DOHH2 (cell line): Measurements from ENCODE around the gene NRGN.

Experiments used
- EZH2phosphoT487 ChIP-seq: fragments of 200-600 bp; sonication (generic); IDR thresholded peaks from 2 replicates; pipeline ENCODE4 v1.6.1; 2017; ENCODE audit warnings: borderline replicate concordance, mild to moderate bottlenecking, antibody characterized with exemption, low read length, moderate library complexity, mixed read lengths
- TF ChIP-seq, protein P1 (sequence below): fragments of 200-600 bp; sonication (generic); IDR thresholded peaks from one replicate; pipeline ENCODE4 v1.5.1; 2014; ENCODE audit warnings: antibody characterized with exemption, mild to moderate bottlenecking, low read depth, low read length; ENCODE audit not compliant: poor library complexity, severe bottlenecking

- TF ChIP-seq, protein P1, sequence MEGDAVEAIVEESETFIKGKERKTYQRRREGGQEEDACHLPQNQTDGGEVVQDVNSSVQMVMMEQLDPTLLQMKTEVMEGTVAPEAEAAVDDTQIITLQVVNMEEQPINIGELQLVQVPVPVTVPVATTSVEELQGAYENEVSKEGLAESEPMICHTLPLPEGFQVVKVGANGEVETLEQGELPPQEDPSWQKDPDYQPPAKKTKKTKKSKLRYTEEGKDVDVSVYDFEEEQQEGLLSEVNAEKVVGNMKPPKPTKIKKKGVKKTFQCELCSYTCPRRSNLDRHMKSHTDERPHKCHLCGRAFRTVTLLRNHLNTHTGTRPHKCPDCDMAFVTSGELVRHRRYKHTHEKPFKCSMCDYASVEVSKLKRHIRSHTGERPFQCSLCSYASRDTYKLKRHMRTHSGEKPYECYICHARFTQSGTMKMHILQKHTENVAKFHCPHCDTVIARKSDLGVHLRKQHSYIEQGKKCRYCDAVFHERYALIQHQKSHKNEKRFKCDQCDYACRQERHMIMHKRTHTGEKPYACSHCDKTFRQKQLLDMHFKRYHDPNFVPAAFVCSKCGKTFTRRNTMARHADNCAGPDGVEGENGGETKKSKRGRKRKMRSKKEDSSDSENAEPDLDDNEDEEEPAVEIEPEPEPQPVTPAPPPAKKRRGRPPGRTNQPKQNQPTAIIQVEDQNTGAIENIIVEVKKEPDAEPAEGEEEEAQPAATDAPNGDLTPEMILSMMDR: no peak
- TF ChIP-seq EZH2phosphoT487: no peak
Measured at GRCh38 chr11:124745270-124745834, 5.6 kb downstream of the NRGN start.
